Keratinocyte (primary cell): Measurements from ENCODE around the gene RANBP3. TPM values are rescaled to one million over a fixed set of nuclear protein-coding genes. Genes with fewer than 3 reads are reported as not detected.
"Not testable (repeated sequence)": the region's sequence is repeated elsewhere in the genome, so short reads cannot be mapped to it uniquely, and the experiment has no call there.

Experiments
- DNase-seq: peaks from one replicate; pipeline ENCODE4 v3.0.0-alpha.2; 2011; ENCODE audit warnings: low read depth, missing footprints, low spot score
- FAIRE-seq: peaks from 2 replicates; lab custom pipeline; 2011; peaks lifted over from hg19 to GRCh38; lab: Jason Lieb, UNC
- H2AFZ ChIP-seq: 2 replicates; pipeline ENCODE4 v1.6.0; 2012; ENCODE audit warnings: low read length, control low read depth, inconsistent platforms; ENCODE audit not compliant: control insufficient read depth
- H3K27ac ChIP-seq: 2 replicates; pipeline ENCODE4 v1.5.1; 2011; ENCODE audit warnings: low read length; ENCODE audit not compliant: control insufficient read depth, insufficient read depth
- H3K27me3 ChIP-seq: 3 replicates; pipeline ENCODE4 v1.6.0; 2011; ENCODE audit warnings: low read length; ENCODE audit not compliant: control insufficient read depth, insufficient read depth; ENCODE audit errors: extremely low read depth
- H3K36me3 ChIP-seq, 2 experiments: 2 replicates in 1 of 2; 3 replicates in 1 of 2; pipeline ENCODE4 v1.5.1; 2011; ENCODE audit warnings: low read length in 2 of 2, mild to moderate bottlenecking in 1 of 2; ENCODE audit not compliant: control insufficient read depth in 2 of 2, insufficient read depth in 2 of 2; ENCODE audit errors: extremely low read depth in 1 of 2
- H3K4me1 ChIP-seq: 3 replicates; pipeline ENCODE4 v1.5.1; 2011; ENCODE audit warnings: low read length; ENCODE audit not compliant: control insufficient read depth, insufficient read depth; ENCODE audit errors: extremely low read depth
- H3K4me2 ChIP-seq: 3 replicates; pipeline ENCODE4 v1.6.0; 2011; ENCODE audit warnings: low read depth, low read length; ENCODE audit not compliant: control insufficient read depth, insufficient read depth; ENCODE audit errors: extremely low read depth
- H3K4me3 ChIP-seq, 3 experiments: fragments of 200-600 bp in 1 of 3; sonication (generic) in 1 of 3; 2 replicates in 2 of 3; 3 replicates in 1 of 3; pipeline ENCODE4 v1.5.1; 2011 to 2016; ENCODE audit warnings: low read length in 3 of 3, mild to moderate bottlenecking in 3 of 3, control low read depth in 2 of 3, inconsistent platforms in 1 of 3, low read depth in 1 of 3, mixed read lengths in 1 of 3, mixed run types in 1 of 3, moderate library complexity in 1 of 3; ENCODE audit not compliant: control insufficient read depth in 2 of 3, insufficient read depth in 2 of 3; ENCODE audit errors: extremely low read depth in 1 of 3
- H3K79me2 ChIP-seq: 2 replicates; pipeline ENCODE4 v1.6.0; 2012; ENCODE audit warnings: low read length; ENCODE audit not compliant: control insufficient read depth, insufficient read depth
- H3K9ac ChIP-seq: 3 replicates; pipeline ENCODE4 v1.6.0; 2011; ENCODE audit warnings: low read length; ENCODE audit not compliant: control insufficient read depth, insufficient read depth; ENCODE audit errors: extremely low read depth
- H3K9me1 ChIP-seq: 3 replicates; pipeline ENCODE4 v1.6.0; 2011; ENCODE audit warnings: low read length; ENCODE audit not compliant: control insufficient read depth, insufficient read depth; ENCODE audit errors: extremely low read depth
- H3K9me3 ChIP-seq: 2 replicates; pipeline ENCODE4 v1.5.1; 2012; ENCODE audit warnings: low read depth, low read length; ENCODE audit not compliant: control insufficient read depth
- H4K20me1 ChIP-seq: 3 replicates; pipeline ENCODE4 v1.6.0; 2011; ENCODE audit warnings: low read length; ENCODE audit not compliant: control insufficient read depth, insufficient read depth; ENCODE audit errors: extremely low read depth
- CTCF ChIP-seq, 3 experiments: IDR thresholded peaks in 1 of 3; conservative IDR thresholded peaks in 1 of 3; optimal IDR thresholded peaks in 1 of 3; 2 replicates in 2 of 3; 3 replicates in 1 of 3; pipeline versions ENCODE3 to v1.5.1; 2011; ENCODE audit warnings: low read length in 3 of 3, mild to moderate bottlenecking in 3 of 3, moderate library complexity in 2 of 3, control low read depth in 1 of 3, inconsistent platforms in 1 of 3; ENCODE audit not compliant: insufficient read depth in 2 of 3; ENCODE audit errors: extremely low read depth in 1 of 3
- EZH2 ChIP-seq: IDR thresholded peaks from one replicate; pipeline ENCODE4 v1.6.1; 2012; ENCODE audit warnings: inconsistent platforms, mild to moderate bottlenecking, low read length, moderate library complexity
- dilution Hi-C: fragments of 300-500 bp; cut with MboI; formaldehyde crosslinking; loops from one replicate; pipeline ENCODE4 v1.7.0; 2020; ENCODE audit warnings: low sequenced_read_pairs; ENCODE audit not compliant: extremely low pct_ligation_motif_present
- polyA plus RNA-seq, 5 experiments: library from polyadenylated mRNA; depleted of rRNA in 3 of 5; stranded (reverse) in 3 of 5; stranded (forward) in 1 of 5; unstranded in 1 of 5; fragments of >200 nt; gene quantifications; 1 replicate in 1 of 5; 2 replicates in 3 of 5; 3 replicates in 1 of 5; pipeline versions ENCODE4 v1.2.1 to v1.2.3, GENCODE V29; 2011 to 2012; ENCODE audit warnings: missing spikeins in 2 of 5, low read depth in 1 of 5, low replicate concordance in 1 of 5

Gene RANBP3
- polyA plus RNA-seq, 1 donor (not counting 4 experiments of a cell fraction or from before 2014, with no cell fraction given) = 36.4 TPM

DNA sequence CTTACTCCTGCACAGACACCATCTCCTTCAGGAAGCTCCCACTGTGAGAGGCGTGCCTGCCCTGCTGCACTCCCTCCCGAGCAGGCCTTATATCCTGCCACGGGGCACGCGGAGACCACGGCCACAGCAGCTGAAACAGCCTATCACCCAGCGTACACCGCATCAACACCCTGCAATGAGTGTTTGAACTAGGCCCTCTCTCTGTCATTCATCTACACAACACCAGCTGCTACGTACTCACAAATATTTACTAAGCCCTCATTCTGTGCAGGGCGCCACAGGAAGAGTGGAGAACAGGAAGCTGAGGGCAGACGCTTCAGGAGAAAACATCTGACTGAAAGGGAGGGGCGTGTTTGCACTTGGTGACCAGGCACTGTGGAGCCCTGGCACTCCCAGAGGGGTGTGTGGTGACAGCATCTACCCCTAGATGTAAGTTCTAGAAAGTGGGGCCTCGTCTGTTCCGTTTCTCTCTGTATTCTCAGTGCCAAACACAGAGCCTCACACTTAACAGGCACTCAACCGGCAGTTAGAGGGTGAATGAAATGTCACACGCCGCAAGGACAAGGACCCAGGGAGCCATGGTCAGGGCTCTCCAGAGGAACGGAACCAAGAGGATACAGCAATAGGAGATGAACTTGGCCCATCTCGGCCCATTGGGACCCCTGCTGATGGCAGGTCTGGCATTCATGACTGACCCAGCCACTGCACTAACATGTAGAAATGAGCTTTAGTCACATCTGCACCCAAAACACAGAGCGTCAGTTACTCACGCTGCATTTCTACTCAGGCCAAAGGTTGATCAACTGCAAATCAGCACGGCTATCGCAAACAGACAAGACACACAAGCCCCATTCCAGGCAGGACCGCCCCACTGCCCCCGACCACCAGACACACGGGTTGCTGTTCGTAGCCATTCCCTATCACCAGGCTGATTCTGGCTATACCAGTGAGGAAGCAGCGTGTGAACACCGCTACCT, 15.7 kb downstream of the RANBP3 start:
- Histone ChIP-seq H3K36me3 (peaks cover 0 to 5% of the 10 kb centered on the region in 2 experiments), H4K20me1 (peaks cover 26% of the 10 kb centered on the region), H3K9me1 (no peaks in the 10 kb centered on the region), H3K4me2 (no peak overlapping the region), H3K27me3 (no peaks in the 10 kb centered on the region), H3K4me1 (peaks cover 2% of the 10 kb centered on the region), H2AFZ (no peak overlapping the region), H3K4me3 (no peak overlapping the region), H3K9ac (no peak overlapping the region), H3K27ac (no peak overlapping the region), H3K9me3 (no peaks in the 10 kb centered on the region), H3K79me2 (peaks cover 94% of the 10 kb centered on the region)
- no peak for FAIRE-seq
- TF ChIP-seq EZH2 (no peak), CTCF (optimal IDR thresholded peaks at IDR 0.05 in 1 of 3, IDR thresholded peaks at IDR 0.05 in 1 of 3, conservative IDR thresholded peaks at IDR 0.05 in 1 of 3; ENCODE audit: extremely low read depth in 1 of 3, insufficient read depth in 2 of 3, low read length in 3 of 3) (no peak)
- dilution Hi-C loops = no loop called here
- no peak for DNase-seq

DNA sequence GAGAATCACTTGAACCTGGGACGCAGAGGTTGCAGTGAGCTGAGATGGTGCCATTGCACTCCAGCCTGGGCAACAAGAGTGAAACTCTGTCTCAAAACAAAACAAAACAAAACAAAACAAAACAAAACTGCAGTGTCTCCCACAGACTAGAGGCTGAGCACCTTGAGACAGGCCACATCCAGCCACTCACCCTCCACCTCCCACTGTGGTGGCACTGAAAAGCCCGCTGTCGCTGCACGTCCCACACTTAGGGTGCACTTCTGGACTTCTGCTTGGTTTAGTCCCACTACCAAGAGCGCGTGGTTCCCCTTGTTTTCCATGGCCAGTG, 16.3 kb downstream of the RANBP3 start:
- Histone ChIP-seq H4K20me1 (peaks cover 24% of the 10 kb centered on the region), H3K79me2 (peaks cover 94% of the 10 kb centered on the region)
- H3K4me3 ChIP-seq, dilution Hi-C loops, FAIRE-seq, H3K4me1 ChIP-seq, H3K9ac ChIP-seq, H3K9me1 ChIP-seq, H3K36me3 ChIP-seq, H3K4me2 ChIP-seq, H3K27me3 ChIP-seq, H3K9me3 ChIP-seq, DNase-seq, H2AFZ ChIP-seq, H3K27ac ChIP-seq: not testable (repeated sequence)
